Measurements from ENCODE around the gene IGF2BP3.
"Not testable (repeated sequence)": the region's sequence is repeated elsewhere in the genome, so short reads cannot be mapped to it uniquely, and the experiment has no call there.

IGF2BP3 gene

GRCh38 chr7:23341846-23342598, 128.3 kb downstream of the IGF2BP3 start:
- no peak for DNase-seq (ENCODE audit: low read depth in 3 of 3)

- DNase-seq (ENCODE audit: low read depth in 3 of 3), result no peak
These were observed 131.4 kb downstream of the IGF2BP3 start for GRCh38 chr7:23338863-23339262.

GRCh38 chr7:23338439-23338838, 131.9 kb downstream of the IGF2BP3 start:
- DNase-seq (ENCODE audit: low read depth in 3 of 3), result no peak

- no peak for DNase-seq (ENCODE audit: low read depth in 3 of 3)
These were observed 132.9 kb downstream of the IGF2BP3 start for GRCh38 chr7:23337374-23337773.

GRCh38 chr7:23336799-23337283, 133.4 kb downstream of the IGF2BP3 start:
- DNase-seq (ENCODE audit: low read depth in 3 of 3), result no peak

GRCh38 chr7:23336086-23336485, 134.2 kb downstream of the IGF2BP3 start:
- no peak for DNase-seq (ENCODE audit: low read depth in 3 of 3)

- no peak for DNase-seq (ENCODE audit: low read depth in 3 of 3)
These were observed 134.7 kb downstream of the IGF2BP3 start for GRCh38 chr7:23335621-23336020.

GRCh38 chr7:23335136-23335535, 135.2 kb downstream of the IGF2BP3 start:
- DNase-seq (ENCODE audit: low read depth in 3 of 3), result no peak

GRCh38 chr7:23334482-23335056, 135.7 kb downstream of the IGF2BP3 start:
- no peak for DNase-seq (ENCODE audit: low read depth in 3 of 3)

GRCh38 chr7:23333671-23334246, 136.5 kb downstream of the IGF2BP3 start:
- no peak for DNase-seq (ENCODE audit: low read depth in 3 of 3)

GRCh38 chr7:23332910-23333612, 137.2 kb downstream of the IGF2BP3 start:
- no peak for DNase-seq (ENCODE audit: low read depth in 3 of 3)

- no peak for DNase-seq (ENCODE audit: low read depth in 3 of 3)
These were observed 138.1 kb downstream of the IGF2BP3 start for GRCh38 chr7:23332193-23332592.

GRCh38 chr7:23331132-23331531, 139.2 kb downstream of the IGF2BP3 start:
- no peak for DNase-seq (ENCODE audit: low read depth in 3 of 3)

- no peak for DNase-seq (ENCODE audit: low read depth in 3 of 3)
These were observed 154.9 kb downstream of the IGF2BP3 start for GRCh38 chr7:23315366-23315765.

- not testable (repeated sequence) for DNase-seq (ENCODE audit: low read depth in 3 of 3)
These were observed 158.2 kb downstream of the IGF2BP3 start for GRCh38 chr7:23312141-23312540.

- no peak for DNase-seq (ENCODE audit: low read depth in 3 of 3)
These were observed 161.5 kb downstream of the IGF2BP3 start for GRCh38 chr7:23308754-23309153.

- DNase-seq (ENCODE audit: low read depth in 3 of 3), result no peak
These were observed 163.3 kb downstream of the IGF2BP3 start for GRCh38 chr7:23306936-23307521.

- peak in 1 of 3 experiments; percentile 2 for DNase-seq (ENCODE audit: low read depth in 3 of 3)
These were observed 170.5 kb downstream of the IGF2BP3 start for GRCh38 chr7:23299770-23300300.

GRCh38 chr7:23298885-23299769, 171.2 kb downstream of the IGF2BP3 start, which contains the start of gene MALSU1:
Gene MALSU1, plus strand, starts transcription at chr7:23299339. Its CDS starts 14 bp downstream, at chr7:23299353.
- peak; percentile 96 to 98 (median 97) for DNase-seq (ENCODE audit: low read depth in 3 of 3)

- DNase-seq (ENCODE audit: low read depth in 3 of 3), result no peak
These were observed 172.0 kb downstream of the IGF2BP3 start for GRCh38 chr7:23298141-23298881.

All from stimulated activated CD4-positive, alpha-beta T cell treated with anti-CD3 and anti-CD28 coated beads, TNF-alpha, amount 100 ng/mL, for 24 hours (primary cell).